ENCODE data around the gene VCAN. TPM values are rescaled to one million over a fixed set of nuclear protein-coding genes. Genes with fewer than 3 reads are reported as not detected.

VCAN gene
- total and polyA plus RNA-seq, 4 donors: 0.97 to 15.6 (median 4.8) TPM

DNA sequence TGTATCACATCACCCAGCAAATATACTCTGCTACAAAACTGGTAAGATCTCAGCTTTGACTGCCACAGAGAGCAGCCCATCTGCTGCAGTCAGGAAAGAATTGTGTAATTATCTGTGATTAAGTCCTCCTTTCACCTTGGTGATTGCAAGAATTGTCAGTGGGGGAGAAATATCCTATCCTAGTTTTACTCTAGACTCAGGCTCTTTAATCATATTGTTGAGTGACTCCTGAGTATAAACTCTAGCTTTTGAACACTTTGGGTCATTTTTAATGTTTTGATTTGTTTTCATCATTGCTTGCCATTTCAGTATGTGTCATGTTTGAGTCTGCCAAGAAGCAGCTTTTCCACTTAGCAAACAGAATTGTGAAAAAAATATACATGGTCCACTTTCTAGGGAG, 32.1 kb downstream of the VCAN start (continued):
- TF ChIP-seq TAF1 (conservative IDR thresholded peaks at IDR 0.05): no peak

DNA sequence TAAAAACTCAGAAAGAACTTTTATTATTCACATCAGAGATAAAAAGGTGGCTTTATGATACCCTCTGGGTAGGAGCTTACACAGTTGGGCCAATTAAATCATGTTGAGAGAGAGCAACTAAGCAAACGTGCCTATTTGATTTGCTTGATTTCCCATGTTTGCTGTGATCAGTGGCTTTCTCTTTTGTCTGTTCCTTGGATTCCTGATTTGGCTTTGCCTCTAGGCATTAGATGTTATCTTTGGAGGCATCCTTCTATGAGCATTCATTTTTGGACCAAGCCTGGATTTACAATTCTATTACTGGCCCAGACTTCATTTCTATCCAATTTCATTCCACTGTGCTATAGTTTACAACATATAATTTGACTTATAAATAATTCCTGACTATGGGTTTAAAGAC, 35.9 kb downstream of the VCAN start:
- Histone ChIP-seq H3K27me3 (ENCODE audit: control insufficient read depth in 4 of 4, insufficient read depth in 4 of 4, low read length in 3 of 4) (no peaks in the 10 kb centered on the region), H3K36me3 (ENCODE audit: control insufficient read depth in 4 of 4, insufficient read depth in 3 of 4, low read depth in 1 of 4, low read length in 3 of 4) (no peaks in the 10 kb centered on the region), H3K9me3 (ENCODE audit: control insufficient read depth in 4 of 4, low read length in 3 of 4) (peaks cover 0 to 2% (median 0%) of the 10 kb centered on the region in 4 donors), H3K9ac (ENCODE audit: low read depth in 1 of 2, low read length in 2 of 2) (no peak overlapping the region), H3K4me1 (ENCODE audit: control insufficient read depth in 4 of 4, insufficient read depth in 4 of 4, low read length in 3 of 4) (no peaks in the 10 kb centered on the region), H3K27ac (ENCODE audit: low read depth in 1 of 2, low read length in 2 of 2) (no peak overlapping the region), H3K4me3 (ENCODE audit: low read depth in 1 of 3, low read length in 3 of 3) (no peak overlapping the region)
- no peak for DNase-seq (ENCODE audit: low spot score)
- TF ChIP-seq HNF4G (IDR thresholded peaks at IDR 0.05) (no peak), RAD21 (IDR thresholded peaks at IDR 0.05) (no peak), JUND (IDR thresholded peaks at IDR 0.05) (no peak), YY1 (IDR thresholded peaks at IDR 0.05) (no peak), GABPA (IDR thresholded peaks at IDR 0.05 in 1 of 2, conservative IDR thresholded peaks at IDR 0.05 in 1 of 2) (no peak)
- TF ChIP-seq, protein P1, sequence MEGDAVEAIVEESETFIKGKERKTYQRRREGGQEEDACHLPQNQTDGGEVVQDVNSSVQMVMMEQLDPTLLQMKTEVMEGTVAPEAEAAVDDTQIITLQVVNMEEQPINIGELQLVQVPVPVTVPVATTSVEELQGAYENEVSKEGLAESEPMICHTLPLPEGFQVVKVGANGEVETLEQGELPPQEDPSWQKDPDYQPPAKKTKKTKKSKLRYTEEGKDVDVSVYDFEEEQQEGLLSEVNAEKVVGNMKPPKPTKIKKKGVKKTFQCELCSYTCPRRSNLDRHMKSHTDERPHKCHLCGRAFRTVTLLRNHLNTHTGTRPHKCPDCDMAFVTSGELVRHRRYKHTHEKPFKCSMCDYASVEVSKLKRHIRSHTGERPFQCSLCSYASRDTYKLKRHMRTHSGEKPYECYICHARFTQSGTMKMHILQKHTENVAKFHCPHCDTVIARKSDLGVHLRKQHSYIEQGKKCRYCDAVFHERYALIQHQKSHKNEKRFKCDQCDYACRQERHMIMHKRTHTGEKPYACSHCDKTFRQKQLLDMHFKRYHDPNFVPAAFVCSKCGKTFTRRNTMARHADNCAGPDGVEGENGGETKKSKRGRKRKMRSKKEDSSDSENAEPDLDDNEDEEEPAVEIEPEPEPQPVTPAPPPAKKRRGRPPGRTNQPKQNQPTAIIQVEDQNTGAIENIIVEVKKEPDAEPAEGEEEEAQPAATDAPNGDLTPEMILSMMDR (IDR thresholded peaks at IDR 0.05; ENCODE audit: low read depth, low read length, missing input control): no peak
- TF ChIP-seq, protein P2, sequence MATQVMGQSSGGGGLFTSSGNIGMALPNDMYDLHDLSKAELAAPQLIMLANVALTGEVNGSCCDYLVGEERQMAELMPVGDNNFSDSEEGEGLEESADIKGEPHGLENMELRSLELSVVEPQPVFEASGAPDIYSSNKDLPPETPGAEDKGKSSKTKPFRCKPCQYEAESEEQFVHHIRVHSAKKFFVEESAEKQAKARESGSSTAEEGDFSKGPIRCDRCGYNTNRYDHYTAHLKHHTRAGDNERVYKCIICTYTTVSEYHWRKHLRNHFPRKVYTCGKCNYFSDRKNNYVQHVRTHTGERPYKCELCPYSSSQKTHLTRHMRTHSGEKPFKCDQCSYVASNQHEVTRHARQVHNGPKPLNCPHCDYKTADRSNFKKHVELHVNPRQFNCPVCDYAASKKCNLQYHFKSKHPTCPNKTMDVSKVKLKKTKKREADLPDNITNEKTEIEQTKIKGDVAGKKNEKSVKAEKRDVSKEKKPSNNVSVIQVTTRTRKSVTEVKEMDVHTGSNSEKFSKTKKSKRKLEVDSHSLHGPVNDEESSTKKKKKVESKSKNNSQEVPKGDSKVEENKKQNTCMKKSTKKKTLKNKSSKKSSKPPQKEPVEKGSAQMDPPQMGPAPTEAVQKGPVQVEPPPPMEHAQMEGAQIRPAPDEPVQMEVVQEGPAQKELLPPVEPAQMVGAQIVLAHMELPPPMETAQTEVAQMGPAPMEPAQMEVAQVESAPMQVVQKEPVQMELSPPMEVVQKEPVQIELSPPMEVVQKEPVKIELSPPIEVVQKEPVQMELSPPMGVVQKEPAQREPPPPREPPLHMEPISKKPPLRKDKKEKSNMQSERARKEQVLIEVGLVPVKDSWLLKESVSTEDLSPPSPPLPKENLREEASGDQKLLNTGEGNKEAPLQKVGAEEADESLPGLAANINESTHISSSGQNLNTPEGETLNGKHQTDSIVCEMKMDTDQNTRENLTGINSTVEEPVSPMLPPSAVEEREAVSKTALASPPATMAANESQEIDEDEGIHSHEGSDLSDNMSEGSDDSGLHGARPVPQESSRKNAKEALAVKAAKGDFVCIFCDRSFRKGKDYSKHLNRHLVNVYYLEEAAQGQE (IDR thresholded peaks at IDR 0.05): no peak
- 51% methylated on average over 1 of the region's 1 CpG for WGBS

DNA sequence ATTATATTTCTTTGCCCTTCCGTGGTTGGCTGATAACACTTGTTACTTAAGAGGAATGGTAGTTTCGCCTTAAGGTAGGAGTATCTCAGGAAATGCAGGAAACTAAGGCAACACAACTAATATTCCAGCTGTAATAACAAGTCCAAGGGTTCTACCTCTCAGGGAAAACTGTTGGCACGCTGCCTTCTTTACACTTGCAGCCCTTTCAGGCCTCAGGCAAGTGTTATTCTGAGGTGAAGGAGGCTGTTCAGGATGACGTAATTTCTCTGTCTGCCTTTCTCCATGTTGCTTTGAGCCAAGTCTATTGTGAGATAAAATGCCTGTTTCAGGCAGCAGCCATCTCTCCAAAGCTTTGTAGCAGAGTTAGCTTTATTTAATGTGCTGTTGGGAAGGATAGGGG, 38.0 kb downstream of the VCAN start:
- DNase-seq (ENCODE audit: low spot score): no peak
- TF ChIP-seq, protein P1 (IDR thresholded peaks at IDR 0.05; ENCODE audit: low read depth, low read length, missing input control): no peak
- TF ChIP-seq FOXA2 (IDR thresholded peaks at IDR 0.05) (no peak), RXRA (IDR thresholded peaks at IDR 0.05) (no peak), NR2F2 (IDR thresholded peaks at IDR 0.05) (no peak), RAD21 (IDR thresholded peaks at IDR 0.05) (no peak), EGR1 (IDR thresholded peaks at IDR 0.05; ENCODE audit: low read depth in 2 of 2) (no peak), TAF1 (conservative IDR thresholded peaks at IDR 0.05) (no peak)
- TF ChIP-seq, protein P3, sequence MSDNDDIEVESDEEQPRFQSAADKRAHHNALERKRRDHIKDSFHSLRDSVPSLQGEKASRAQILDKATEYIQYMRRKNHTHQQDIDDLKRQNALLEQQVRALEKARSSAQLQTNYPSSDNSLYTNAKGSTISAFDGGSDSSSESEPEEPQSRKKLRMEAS (IDR thresholded peaks at IDR 0.05): no peak
- 69% methylated on average over 4 of the region's 4 CpGs for WGBS
- no peaks in the 10 kb centered on the region for H3K36me3 ChIP-seq (ENCODE audit: control insufficient read depth in 4 of 4, insufficient read depth in 3 of 4, low read depth in 1 of 4, low read length in 3 of 4)
- H3K27ac ChIP-seq (ENCODE audit: low read depth in 1 of 2, low read length in 2 of 2): no peak overlapping the region
- peaks cover 0 to 2% (median 0%) of the 10 kb centered on the region in 4 donors for H3K9me3 ChIP-seq (ENCODE audit: control insufficient read depth in 4 of 4, low read length in 3 of 4)
- no peak overlapping the region for H3K9ac ChIP-seq (ENCODE audit: low read depth in 1 of 2, low read length in 2 of 2)
- no peaks in the 10 kb centered on the region for H3K4me1 ChIP-seq (ENCODE audit: control insufficient read depth in 4 of 4, insufficient read depth in 4 of 4, low read length in 3 of 4)
- no peak overlapping the region for H3K4me3 ChIP-seq (ENCODE audit: low read depth in 1 of 3, low read length in 3 of 3)
- H3K27me3 ChIP-seq (ENCODE audit: control insufficient read depth in 4 of 4, insufficient read depth in 4 of 4, low read length in 3 of 4): no peaks in the 10 kb centered on the region

Data from liver (tissue), 9 donors.